Central memory CD8-positive, alpha-beta T cell (primary cell): ENCODE data around the gene CCL14.
"Not testable (repeated sequence)": the region's sequence is repeated elsewhere in the genome, so short reads cannot be mapped to it uniquely, and the experiment has no call there.

ENCODE experiments used
- ATAC-seq: fragments of 150-1000 bp; cut with Tn5 transposase; replicated peaks from 2 replicates; pipeline ENCODE4 v1.10.0; 2022; ENCODE audit warnings: mild to moderate bottlenecking, moderate FRiP score, moderate number of reproducible peaks; ENCODE audit not compliant: poor library complexity, severe bottlenecking; ENCODE audit errors: extremely low read depth
- DNase-seq, 2 donors: peaks; one replicate each; pipeline ENCODE4 v3.0.0; 2021; ENCODE audit warnings: low spot score in 2 of 2
- H3K27ac Mint-ChIP-seq: one replicate; pipeline ENCODE4 v1.8.0; 2022; ENCODE audit warnings: low read depth, mild to moderate bottlenecking, moderate library complexity, mixed read lengths
- H3K27me3 Mint-ChIP-seq: one replicate; pipeline ENCODE4 v1.8.0; 2022; ENCODE audit warnings: mixed read lengths
- H3K36me3 Mint-ChIP-seq: one replicate; pipeline ENCODE4 v1.8.0; 2022; ENCODE audit warnings: mild to moderate bottlenecking, moderate library complexity, mixed read lengths; ENCODE audit not compliant: insufficient read depth
- H3K4me1 Mint-ChIP-seq: one replicate; pipeline ENCODE4 v1.8.0; 2022; ENCODE audit warnings: mixed read lengths
- H3K4me3 Mint-ChIP-seq: one replicate; pipeline ENCODE4 v1.8.0; 2022; ENCODE audit warnings: mild to moderate bottlenecking, moderate library complexity, mixed read lengths
- H3K9me3 Mint-ChIP-seq: one replicate; pipeline ENCODE4 v1.8.0; 2022; ENCODE audit warnings: mixed read lengths

The CCL14 gene

GRCh38 chr17:36004594-36005108 lies 18.1 kb upstream of the CCL14 start:
- Mint-ChIP-seq H3K36me3 (no peaks in the 10 kb centered on the region), H3K4me1 (peaks cover 19% of the 10 kb centered on the region), H3K27ac (peak overlapping the region; percentile 86), H3K27me3 (no peaks in the 10 kb centered on the region), H3K9me3 (no peaks in the 10 kb centered on the region), H3K4me3 (peak overlapping the region; percentile 8)
- ATAC-seq (peak; percentile 52), DNase-seq (no peak)

GRCh38 chr17:36002631-36003030 lies 16.1 kb upstream of the CCL14 start:
- ATAC-seq = no peak
- Mint-ChIP-seq H3K9me3 (no peaks in the 10 kb centered on the region), H3K36me3 (no peaks in the 10 kb centered on the region), H3K4me1 (peaks cover 25% of the 10 kb centered on the region), H3K27me3 (no peaks in the 10 kb centered on the region), H3K4me3 (no peak overlapping the region), H3K27ac (no peak overlapping the region)
- DNase-seq = no peak

- H3K9me3 Mint-ChIP-seq = no peaks in the 10 kb centered on the region
- no peaks in the 10 kb centered on the region for H3K27me3 Mint-ChIP-seq
- DNase-seq (no peak), ATAC-seq (no peak)
- H3K4me3 Mint-ChIP-seq = no peak overlapping the region
- peaks cover 25% of the 10 kb centered on the region for H3K4me1 Mint-ChIP-seq
- no peak overlapping the region for H3K27ac Mint-ChIP-seq
- H3K36me3 Mint-ChIP-seq = no peaks in the 10 kb centered on the region
Measured at GRCh38 chr17:36001862-36002603, 15.5 kb upstream of the CCL14 start.

- Mint-ChIP-seq H3K4me3 (no peak within 1 kb of the TSS), H3K36me3 (no peaks in the 10 kb centered on the region), H3K4me1 (peaks cover 23% of the 10 kb centered on the region), H3K27me3 (no peaks in the 10 kb centered on the region), H3K27ac (no peak within 1 kb of the TSS), H3K9me3 (no peaks in the 10 kb centered on the region)
- DNase-seq (no peak), ATAC-seq (no peak)
Measured at GRCh38 chr17:36001110-36001771, 14.7 kb upstream of the CCL14 start, which contains the start of gene CCL15. Gene CCL15, minus strand, starts transcription at chr17:36001553. Its CDS starts 61 bp downstream, at chr17:36001492.

GRCh38 chr17:36000732-36001109 lies 14.2 kb upstream of the CCL14 start:
- Mint-ChIP-seq H3K27me3 (no peaks in the 10 kb centered on the region), H3K27ac (no peak overlapping the region), H3K36me3 (no peaks in the 10 kb centered on the region), H3K9me3 (no peaks in the 10 kb centered on the region), H3K4me1 (peaks cover 20% of the 10 kb centered on the region), H3K4me3 (no peak overlapping the region)
- no peak for ATAC-seq
- DNase-seq = no peak

- no peaks in the 10 kb centered on the region for H3K9me3 Mint-ChIP-seq
- peak overlapping the region; percentile 44 for H3K27ac Mint-ChIP-seq
- H3K4me1 Mint-ChIP-seq = peaks cover 8% of the 10 kb centered on the region
- no peak for ATAC-seq
- no peaks in the 10 kb centered on the region for H3K36me3 Mint-ChIP-seq
- H3K4me3 Mint-ChIP-seq = no peak overlapping the region
- DNase-seq = no peak
- H3K27me3 Mint-ChIP-seq = no peaks in the 10 kb centered on the region
Measured at GRCh38 chr17:35998756-35999155, 12.2 kb upstream of the CCL14 start.

- H3K27ac Mint-ChIP-seq = peak overlapping the region; percentile 44
- ATAC-seq (no peak), DNase-seq (no peak)
- no peaks in the 10 kb centered on the region for H3K36me3 Mint-ChIP-seq
- H3K9me3 Mint-ChIP-seq = no peaks in the 10 kb centered on the region
- H3K4me3 Mint-ChIP-seq = no peak overlapping the region
- no peaks in the 10 kb centered on the region for H3K27me3 Mint-ChIP-seq
- peaks cover 6% of the 10 kb centered on the region for H3K4me1 Mint-ChIP-seq
Measured at GRCh38 chr17:35998018-35998545, 11.6 kb upstream of the CCL14 start.

GRCh38 chr17:35995346-35995745 lies 8.8 kb upstream of the CCL14 start:
- not testable (repeated sequence) for H3K27ac Mint-ChIP-seq, H3K4me3 Mint-ChIP-seq, ATAC-seq, DNase-seq, H3K27me3 Mint-ChIP-seq, H3K9me3 Mint-ChIP-seq, H3K4me1 Mint-ChIP-seq, H3K36me3 Mint-ChIP-seq

- Mint-ChIP-seq H3K27me3 (no peaks in the 10 kb centered on the region), H3K36me3 (peaks cover 1% of the 10 kb centered on the region), H3K9me3 (peaks cover 5% of the 10 kb centered on the region), H3K4me1 (no peaks in the 10 kb centered on the region), H3K4me3 (no peak overlapping the region), H3K27ac (no peak overlapping the region)
- ATAC-seq (no peak), DNase-seq (no peak)
Measured at GRCh38 chr17:35991075-35991474, 4.5 kb upstream of the CCL14 start.

GRCh38 chr17:35988164-35988563 lies 1.6 kb upstream of the CCL14 start:
- no peak overlapping the region for H3K27ac Mint-ChIP-seq
- H3K9me3 Mint-ChIP-seq = peaks cover 5% of the 10 kb centered on the region

GRCh38 chr17:35984140-35984539 lies 2.4 kb downstream of the CCL14 start:
- DNase-seq (no peak), ATAC-seq (no peak)
- Mint-ChIP-seq H3K27ac (no peak overlapping the region), H3K4me1 (peaks cover 6% of the 10 kb centered on the region), H3K9me3 (peaks cover 5% of the 10 kb centered on the region), H3K36me3 (peaks cover 1% of the 10 kb centered on the region), H3K4me3 (no peak overlapping the region), H3K27me3 (no peaks in the 10 kb centered on the region)

More at GRCh38 chr17:35988164-35988563, 1.6 kb upstream of the CCL14 start:
- Mint-ChIP-seq H3K36me3 (peaks cover 1% of the 10 kb centered on the region), H3K4me1 (no peaks in the 10 kb centered on the region), H3K27me3 (no peaks in the 10 kb centered on the region), H3K4me3 (no peak overlapping the region)
- DNase-seq (no peak), ATAC-seq (no peak)

- DNase-seq (no peak), ATAC-seq (no peak)
- Mint-ChIP-seq H3K4me3 (no peak overlapping the region), H3K27me3 (no peaks in the 10 kb centered on the region), H3K4me1 (peaks cover 6% of the 10 kb centered on the region), H3K36me3 (no peaks in the 10 kb centered on the region), H3K27ac (no peak overlapping the region), H3K9me3 (no peaks in the 10 kb centered on the region)
Measured at GRCh38 chr17:35982409-35983191, 3.9 kb downstream of the CCL14 start.
